Peyer's patch (tissue), 4 donors: ENCODE data around the gene SPAAR. TPM values are rescaled to one million over a fixed set of nuclear protein-coding genes. Genes with fewer than 3 reads are reported as not detected.
"Not testable (repeated sequence)": the region's sequence is repeated elsewhere in the genome, so short reads cannot be mapped to it uniquely, and the experiment has no call there.

ENCODE experiments used
- DNase-seq, 3 donors: peaks; one replicate each; pipeline ENCODE4 v3.0.0-alpha.2; 2017 to 2019
- H3K27ac ChIP-seq, 4 donors: fragments of 200-600 bp; sonication (generic); one replicate each; pipeline ENCODE4 v1.5.1; 2016 to 2019
- H3K27me3 ChIP-seq, 2 donors: fragments of 200-600 bp; sonication (generic); one replicate each; pipeline ENCODE4 v1.5.1; 2019
- H3K36me3 ChIP-seq, 3 donors: fragments of 200-600 bp; sonication (generic); one replicate each; pipeline ENCODE4 v1.5.1; 2016 to 2019
- H3K4me1 ChIP-seq, 4 donors: fragments of 200-600 bp; sonication (generic); one replicate each; pipeline ENCODE4 v1.5.1; 2016 to 2019
- H3K4me3 ChIP-seq, 4 donors: fragments of 200-600 bp; sonication (generic); 1 replicate in 3 of 4; 2 replicates in 1 of 4; pipeline ENCODE4 v1.5.1; 2016 to 2019; ENCODE audit warnings: mild to moderate bottlenecking in 1 of 4
- H3K9me3 ChIP-seq, 4 donors: fragments of 200-600 bp; sonication (generic); one replicate each; pipeline ENCODE4 v1.5.1; 2016 to 2019; ENCODE audit warnings: mild to moderate bottlenecking in 1 of 4
- CTCF ChIP-seq, 6 experiments: fragments of 450-650 bp in 4 of 6; fragments of 200-600 bp in 2 of 6; sonication (generic) in 1 of 6; IDR thresholded peaks; one replicate each; pipeline ENCODE4 v1.5.1; 2017 to 2019; ENCODE audit warnings: antibody characterized with exemption in 6 of 6, mild to moderate bottlenecking in 3 of 6, moderate library complexity in 1 of 6
- POLR2A ChIP-seq, 2 donors: fragments of 450-650 bp; IDR thresholded peaks; one replicate each; pipeline ENCODE4 v1.5.1; 2017; ENCODE audit warnings: antibody characterized with exemption in 2 of 2, mild to moderate bottlenecking in 2 of 2, moderate library complexity in 2 of 2
- total RNA-seq, 4 donors: library from RNA; depleted of rRNA; stranded (reverse); fragments of >200 nt; gene quantifications; one replicate each; pipeline ENCODE4 v1.1.0, GENCODE V29; 2016

The SPAAR gene
- total RNA-seq, 4 donors from 2014 or later, result 0.88 to 17.3 TPM; not detected in 2

- no peaks in the 10 kb centered on the region for H3K4me1 ChIP-seq
- TF ChIP-seq POLR2A (IDR thresholded peaks at IDR 0.05), result no peak
- TF ChIP-seq CTCF (IDR thresholded peaks at IDR 0.05), result no peak
- H3K4me3 ChIP-seq, result no peak overlapping the region
- no peak overlapping the region for H3K27ac ChIP-seq
- DNase-seq, result no peak
- H3K27me3 ChIP-seq, result no peaks in the 10 kb centered on the region
- no peaks in the 10 kb centered on the region for H3K9me3 ChIP-seq
- no peaks in the 10 kb centered on the region for H3K36me3 ChIP-seq
Measured at GRCh38 chr9:35871545-35871944, 37.7 kb upstream of the SPAAR start.

- no peak overlapping the region for H3K27ac ChIP-seq
- TF ChIP-seq POLR2A (IDR thresholded peaks at IDR 0.05) (no peak), CTCF (IDR thresholded peaks at IDR 0.05) (no peak)
- H3K36me3 ChIP-seq, result no peaks in the 10 kb centered on the region
- no peak for DNase-seq
- H3K4me1 ChIP-seq, result no peaks in the 10 kb centered on the region
- peaks cover 0 to 3% (median 0%) of the 10 kb centered on the region in 4 donors for H3K9me3 ChIP-seq
- H3K4me3 ChIP-seq, result no peak overlapping the region
- no peaks in the 10 kb centered on the region for H3K27me3 ChIP-seq
Measured at GRCh38 chr9:35872505-35872904, 36.8 kb upstream of the SPAAR start.

- TF ChIP-seq CTCF (IDR thresholded peaks at IDR 0.05) (peak; percentile 72 to 95 (median 91)), POLR2A (IDR thresholded peaks at IDR 0.05) (no peak)
- Histone ChIP-seq H3K27ac (no peak overlapping the region), H3K27me3 (no peaks in the 10 kb centered on the region), H3K36me3 (no peaks in the 10 kb centered on the region), H3K4me1 (no peaks in the 10 kb centered on the region), H3K9me3 (no peaks in the 10 kb centered on the region), H3K4me3 (no peak overlapping the region)
- DNase-seq, result peak; percentile 82 to 95 (median 89)
Measured at GRCh38 chr9:35882263-35882848, 26.9 kb upstream of the SPAAR start.

DNA sequence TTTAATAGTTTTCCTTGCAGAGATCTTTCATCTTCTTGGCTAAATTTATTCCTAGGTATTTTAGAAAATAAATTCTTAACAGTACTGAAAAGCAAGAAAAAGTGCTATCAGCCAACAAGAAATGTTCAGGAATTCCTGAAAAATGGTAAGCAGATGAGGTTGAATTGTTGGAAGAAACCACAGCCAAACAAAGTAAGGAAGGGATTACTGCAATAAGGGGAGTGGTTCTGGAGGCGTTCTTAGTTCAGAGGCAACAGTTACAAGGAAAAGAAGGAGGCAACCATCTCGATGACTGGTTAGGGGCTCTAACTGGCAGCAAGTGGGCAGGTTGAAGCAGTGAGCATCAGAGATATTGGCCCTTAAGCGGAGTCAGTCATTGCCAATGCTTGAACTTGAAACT, 26.3 kb upstream of the SPAAR start:
- DNase-seq, result no peak
- no peaks in the 10 kb centered on the region for H3K36me3 ChIP-seq
- no peak overlapping the region for H3K27ac ChIP-seq
- no peak for TF ChIP-seq POLR2A (IDR thresholded peaks at IDR 0.05)
- no peak for TF ChIP-seq CTCF (IDR thresholded peaks at IDR 0.05)
- H3K4me3 ChIP-seq, result no peak overlapping the region
- no peaks in the 10 kb centered on the region for H3K27me3 ChIP-seq
- H3K9me3 ChIP-seq, result no peaks in the 10 kb centered on the region
- H3K4me1 ChIP-seq, result no peaks in the 10 kb centered on the region

DNA sequence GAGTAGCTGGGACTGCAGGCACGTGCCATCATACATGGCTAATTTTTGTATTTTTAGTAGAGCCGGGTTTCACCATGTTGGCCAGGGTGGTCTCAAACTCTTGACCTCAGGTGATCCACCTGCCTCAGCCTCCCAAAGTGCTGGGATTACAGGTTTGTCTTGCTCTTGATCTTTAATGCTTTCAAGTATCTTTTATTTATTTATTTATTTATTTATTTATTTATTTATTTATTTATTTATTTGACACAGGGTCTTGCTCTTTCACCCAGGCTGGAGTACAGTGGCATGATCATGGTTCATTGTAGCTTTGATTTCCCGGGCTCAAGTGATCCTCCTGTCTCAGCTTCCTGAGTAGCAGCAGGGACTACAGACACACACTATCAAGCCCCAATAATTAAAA, 24.4 kb upstream of the SPAAR start:
- H3K9me3 ChIP-seq, H3K27ac ChIP-seq, H3K27me3 ChIP-seq, H3K4me3 ChIP-seq, DNase-seq, H3K4me1 ChIP-seq, H3K36me3 ChIP-seq: not testable (repeated sequence)

DNA sequence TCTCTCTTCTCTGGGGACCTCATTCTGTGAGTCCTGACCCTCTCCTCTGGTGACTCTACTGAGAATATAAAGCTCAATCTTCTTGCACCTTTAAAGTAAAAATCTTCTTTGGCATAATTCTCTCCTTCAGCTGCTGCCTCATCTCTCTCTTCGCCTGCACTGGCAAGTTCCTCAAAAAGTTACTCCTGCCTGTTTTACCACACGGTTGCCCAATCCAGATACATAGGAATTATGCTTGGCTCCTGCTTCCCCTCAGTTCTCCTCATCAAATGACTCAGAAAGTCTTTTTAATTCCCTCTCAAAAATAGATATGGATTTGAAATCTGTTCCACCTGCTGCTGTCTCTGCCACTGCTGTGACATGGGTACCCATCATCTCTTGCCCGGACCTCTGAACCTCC, 17.6 kb upstream of the SPAAR start:
- no peaks in the 10 kb centered on the region for H3K27me3 ChIP-seq
- no peaks in the 10 kb centered on the region for H3K36me3 ChIP-seq
- no peak overlapping the region for H3K4me3 ChIP-seq
- H3K9me3 ChIP-seq, result no peaks in the 10 kb centered on the region
- no peak overlapping the region for H3K27ac ChIP-seq
- TF ChIP-seq POLR2A (IDR thresholded peaks at IDR 0.05), result no peak
- no peak for TF ChIP-seq CTCF (IDR thresholded peaks at IDR 0.05)
- no peak for DNase-seq
- H3K4me1 ChIP-seq, result no peaks in the 10 kb centered on the region
